Measurements from ENCODE around the gene DPP6. TPM values are rescaled to one million over a fixed set of nuclear protein-coding genes. Genes with fewer than 3 reads are reported as not detected.
A peak's percentile ranks its signal among the peaks of the same experiment; 100 is the strongest.
"Not testable (repeated sequence)": the region's sequence is repeated elsewhere in the genome, so short reads cannot be mapped to it uniquely, and the experiment has no call there.

The DPP6 gene
- not detected for total RNA-seq

- H3K4me1 Mint-ChIP-seq; H3K4me3 Mint-ChIP-seq; CTCF ChIA-PET; DNase-seq; H3K36me3 Mint-ChIP-seq (ENCODE audit: low read depth); POLR2A ChIA-PET; H3K9me3 Mint-ChIP-seq; H3K27ac Mint-ChIP-seq: not testable (repeated sequence)
- peaks cover 11% of the 10 kb centered on the region for H3K27me3 Mint-ChIP-seq
Observed at GRCh38 chr7:154051643-154052529, at the start of gene DPP6. Gene DPP6 (plus strand): TSS chr7:154052398.

- H3K4me1 Mint-ChIP-seq; DNase-seq; H3K27ac Mint-ChIP-seq; H3K27me3 Mint-ChIP-seq; CTCF ChIA-PET; H3K36me3 Mint-ChIP-seq (ENCODE audit: low read depth); POLR2A ChIA-PET; H3K9me3 Mint-ChIP-seq; H3K4me3 Mint-ChIP-seq: not testable (repeated sequence)
Observed at GRCh38 chr7:154009423-154009911, 42.7 kb upstream of the DPP6 start.

GRCh38 chr7:154010726-154011568 is 41.3 kb upstream of the DPP6 start:
- CTCF ChIA-PET; POLR2A ChIA-PET; H3K9me3 Mint-ChIP-seq; H3K4me3 Mint-ChIP-seq; DNase-seq; H3K27me3 Mint-ChIP-seq; H3K4me1 Mint-ChIP-seq; H3K27ac Mint-ChIP-seq; H3K36me3 Mint-ChIP-seq (ENCODE audit: low read depth): not testable (repeated sequence)

- H3K27me3 Mint-ChIP-seq; CTCF ChIA-PET; DNase-seq; H3K27ac Mint-ChIP-seq; H3K4me1 Mint-ChIP-seq; H3K4me3 Mint-ChIP-seq; POLR2A ChIA-PET; H3K9me3 Mint-ChIP-seq; H3K36me3 Mint-ChIP-seq (ENCODE audit: low read depth): not testable (repeated sequence)
Observed at GRCh38 chr7:154012800-154013199, 39.4 kb upstream of the DPP6 start.

- H3K9me3 Mint-ChIP-seq; H3K4me1 Mint-ChIP-seq; H3K36me3 Mint-ChIP-seq (ENCODE audit: low read depth); DNase-seq; CTCF ChIA-PET; H3K4me3 Mint-ChIP-seq; POLR2A ChIA-PET; H3K27me3 Mint-ChIP-seq; H3K27ac Mint-ChIP-seq: not testable (repeated sequence)
Observed at GRCh38 chr7:154015636-154016035, 36.6 kb upstream of the DPP6 start.

GRCh38 chr7:154018354-154018753 is 33.8 kb upstream of the DPP6 start:
- H3K27me3 Mint-ChIP-seq; H3K4me1 Mint-ChIP-seq; H3K4me3 Mint-ChIP-seq; CTCF ChIA-PET; DNase-seq; H3K9me3 Mint-ChIP-seq; H3K27ac Mint-ChIP-seq; H3K36me3 Mint-ChIP-seq (ENCODE audit: low read depth); POLR2A ChIA-PET: not testable (repeated sequence)

- H3K4me1 Mint-ChIP-seq; CTCF ChIA-PET; H3K27ac Mint-ChIP-seq; H3K36me3 Mint-ChIP-seq (ENCODE audit: low read depth); H3K9me3 Mint-ChIP-seq; DNase-seq; POLR2A ChIA-PET; H3K4me3 Mint-ChIP-seq; H3K27me3 Mint-ChIP-seq: not testable (repeated sequence)
Observed at GRCh38 chr7:154027805-154028204, 24.4 kb upstream of the DPP6 start.

GRCh38 chr7:154030476-154031080 is 21.6 kb upstream of the DPP6 start:
- H3K27me3 Mint-ChIP-seq; CTCF ChIA-PET; H3K27ac Mint-ChIP-seq; DNase-seq; H3K4me1 Mint-ChIP-seq; H3K9me3 Mint-ChIP-seq; H3K4me3 Mint-ChIP-seq; H3K36me3 Mint-ChIP-seq (ENCODE audit: low read depth); POLR2A ChIA-PET: not testable (repeated sequence)

- POLR2A ChIA-PET; H3K27ac Mint-ChIP-seq; CTCF ChIA-PET; H3K27me3 Mint-ChIP-seq; H3K9me3 Mint-ChIP-seq; H3K4me1 Mint-ChIP-seq; H3K4me3 Mint-ChIP-seq; H3K36me3 Mint-ChIP-seq (ENCODE audit: low read depth): not testable (repeated sequence)
- DNase-seq, result peak; percentile 17
Observed at GRCh38 chr7:154039466-154040165, 12.6 kb upstream of the DPP6 start.

GRCh38 chr7:154050394-154050793 is 1.8 kb upstream of the DPP6 start:
- peaks cover 11% of the 10 kb centered on the region for H3K27me3 Mint-ChIP-seq
- H3K9me3 Mint-ChIP-seq; H3K36me3 Mint-ChIP-seq (ENCODE audit: low read depth); POLR2A ChIA-PET; H3K4me1 Mint-ChIP-seq; H3K4me3 Mint-ChIP-seq; DNase-seq; CTCF ChIA-PET; H3K27ac Mint-ChIP-seq: not testable (repeated sequence)

- H3K27ac Mint-ChIP-seq; CTCF ChIA-PET; H3K4me3 Mint-ChIP-seq; H3K9me3 Mint-ChIP-seq; H3K4me1 Mint-ChIP-seq; DNase-seq; POLR2A ChIA-PET; H3K36me3 Mint-ChIP-seq (ENCODE audit: low read depth): not testable (repeated sequence)
- H3K27me3 Mint-ChIP-seq, result peaks cover 11% of the 10 kb centered on the region
Observed at GRCh38 chr7:154051006-154051642, 1.1 kb upstream of the DPP6 start.

GRCh38 chr7:154052530-154053252 is 493 bp downstream of the DPP6 start:
- peaks cover 11% of the 10 kb centered on the region for H3K27me3 Mint-ChIP-seq
- POLR2A ChIA-PET; H3K4me3 Mint-ChIP-seq; H3K27ac Mint-ChIP-seq; H3K9me3 Mint-ChIP-seq; H3K36me3 Mint-ChIP-seq (ENCODE audit: low read depth); CTCF ChIA-PET; DNase-seq; H3K4me1 Mint-ChIP-seq: not testable (repeated sequence)

Data from activated CD4-positive, alpha-beta T cell treated with anti-CD3 and anti-CD28 coated beads, Interleukin-2, amount 10 ng/mL, durations not matched to agents 7 days and 5 days (primary cell).